ENCODE measurements around the gene WWC1. TPM values are rescaled to one million over a fixed set of nuclear protein-coding genes. Genes with fewer than 3 reads are reported as not detected.

Gene WWC1
- total RNA-seq, 1 donor from 2014 or later = 0.70 TPM

DNA sequence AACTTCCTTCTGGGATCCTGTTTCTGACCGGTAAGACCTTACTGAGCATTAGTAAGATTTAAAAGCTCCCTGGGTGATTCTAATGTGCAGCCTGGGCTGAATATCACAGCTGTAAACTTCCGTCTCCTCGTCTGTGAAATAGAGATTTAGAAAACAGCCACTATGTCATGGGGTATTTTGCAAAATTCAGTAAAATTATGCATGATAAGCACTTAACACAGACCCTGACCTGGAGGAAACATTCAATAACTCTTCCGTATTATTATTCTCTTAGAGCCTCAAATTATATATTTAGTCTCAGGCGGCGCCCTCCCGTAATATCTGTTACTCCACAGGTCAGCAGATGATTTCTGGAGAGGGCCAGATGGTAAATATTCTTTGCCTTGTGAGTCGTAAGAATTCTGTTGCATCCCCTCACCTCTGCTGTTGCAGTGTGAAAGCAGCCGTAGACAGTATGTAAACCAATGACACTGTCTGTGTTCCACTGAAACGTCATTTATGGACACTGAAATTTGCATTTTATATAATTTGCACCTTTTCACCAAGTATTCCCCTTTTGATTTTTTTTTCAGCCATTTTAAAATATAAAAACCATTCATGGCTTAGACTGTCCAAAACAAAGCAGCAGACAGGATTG lies 155.7 kb downstream of the WWC1 start:
- H3K27ac Mint-ChIP-seq = no peak overlapping the region
- H3K4me1 Mint-ChIP-seq (ENCODE audit: low read depth) = no peaks in the 10 kb centered on the region
- H3K36me3 Mint-ChIP-seq (ENCODE audit: low read depth) = no peaks in the 10 kb centered on the region
- intact Hi-C loops (cut with micrococcal nuclease) = no loop called here
- DNase-seq (ENCODE audit: low spot score) = no peak
- no peak overlapping the region for H3K4me3 Mint-ChIP-seq
- no peaks in the 10 kb centered on the region for H3K9me3 Mint-ChIP-seq
- H3K27me3 Mint-ChIP-seq (ENCODE audit: insufficient read depth) = peaks cover 5% of the 10 kb centered on the region

- DNase-seq (ENCODE audit: low spot score) = no peak
- Mint-ChIP-seq H3K4me1 (ENCODE audit: low read depth) (no peaks in the 10 kb centered on the region), H3K36me3 (ENCODE audit: low read depth) (no peaks in the 10 kb centered on the region), H3K9me3 (no peaks in the 10 kb centered on the region), H3K27ac (no peak overlapping the region), H3K4me3 (no peak overlapping the region), H3K27me3 (ENCODE audit: insufficient read depth) (peaks cover 6% of the 10 kb centered on the region)
- intact Hi-C loops (cut with micrococcal nuclease) = no loop called here
These were observed 156.4 kb downstream of the WWC1 start for GRCh38 chr5:168447808-168448207.

GRCh38 chr5:168449166-168449565 lies 157.7 kb downstream of the WWC1 start:
- Mint-ChIP-seq H3K27me3 (ENCODE audit: insufficient read depth) (peaks cover 2% of the 10 kb centered on the region), H3K4me1 (ENCODE audit: low read depth) (no peaks in the 10 kb centered on the region), H3K36me3 (ENCODE audit: low read depth) (no peaks in the 10 kb centered on the region), H3K27ac (no peak overlapping the region), H3K4me3 (no peak overlapping the region), H3K9me3 (no peaks in the 10 kb centered on the region)
- DNase-seq (ENCODE audit: low spot score) = no peak
- intact Hi-C loops (cut with micrococcal nuclease) = no loop called here

DNA sequence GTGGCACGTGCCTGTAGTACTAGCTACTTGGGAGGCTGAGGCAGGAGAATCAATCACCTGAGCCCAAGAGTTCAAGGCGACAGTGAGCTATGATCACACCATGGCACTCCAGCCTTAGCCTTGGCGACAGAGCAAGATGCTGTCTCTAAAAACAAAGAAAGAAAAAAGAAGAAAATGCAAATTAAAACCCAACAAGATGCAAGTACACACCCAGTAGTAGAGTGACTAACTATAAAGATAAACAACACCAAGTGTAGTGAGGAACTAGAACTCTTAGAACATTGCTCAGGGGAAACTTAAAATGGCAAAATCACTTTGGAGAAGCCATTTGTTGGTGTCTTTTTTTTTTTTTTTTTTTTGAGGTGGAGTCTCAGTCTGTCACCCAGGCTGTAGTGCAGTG lies 160.1 kb downstream of the WWC1 start:
- no peak for DNase-seq (ENCODE audit: low spot score)
- no peaks in the 10 kb centered on the region for H3K36me3 Mint-ChIP-seq (ENCODE audit: low read depth)
- no peak overlapping the region for H3K27ac Mint-ChIP-seq
- intact Hi-C loops (cut with micrococcal nuclease) = no loop called here
- H3K9me3 Mint-ChIP-seq = no peaks in the 10 kb centered on the region
- no peak overlapping the region for H3K4me3 Mint-ChIP-seq
- no peaks in the 10 kb centered on the region for H3K4me1 Mint-ChIP-seq (ENCODE audit: low read depth)
- peaks cover 2% of the 10 kb centered on the region for H3K27me3 Mint-ChIP-seq (ENCODE audit: insufficient read depth)

GRCh38 chr5:168455201-168455600 lies 163.8 kb downstream of the WWC1 start:
- DNase-seq (ENCODE audit: low spot score) = no peak
- Mint-ChIP-seq H3K27me3 (ENCODE audit: insufficient read depth) (peaks cover 4% of the 10 kb centered on the region), H3K27ac (no peak overlapping the region), H3K4me3 (no peak overlapping the region), H3K4me1 (ENCODE audit: low read depth) (no peaks in the 10 kb centered on the region), H3K36me3 (ENCODE audit: low read depth) (no peaks in the 10 kb centered on the region), H3K9me3 (no peaks in the 10 kb centered on the region)
- intact Hi-C loops (cut with micrococcal nuclease) = no loop called here

DNA sequence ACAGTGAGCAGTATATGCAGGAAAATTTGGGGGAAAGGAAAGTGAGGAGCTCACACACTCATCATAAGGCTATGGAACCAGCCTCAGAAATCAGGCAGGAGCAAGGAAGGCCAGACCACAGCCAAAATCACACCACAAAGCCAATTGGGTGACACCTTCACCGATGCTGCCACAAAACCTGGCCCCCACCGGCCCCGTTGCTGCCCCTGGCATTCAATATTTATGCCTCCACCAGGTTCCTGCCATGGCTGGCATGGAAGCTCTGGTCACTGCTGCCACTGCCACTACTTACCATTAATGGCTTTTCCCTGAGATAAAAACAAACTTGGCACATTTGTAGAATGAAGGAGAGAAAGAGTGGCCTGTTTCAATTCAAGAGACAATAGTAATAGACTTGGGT lies 166.1 kb downstream of the WWC1 start:
- Mint-ChIP-seq H3K4me1 (ENCODE audit: low read depth) (no peaks in the 10 kb centered on the region), H3K27me3 (ENCODE audit: insufficient read depth) (peaks cover 4% of the 10 kb centered on the region), H3K36me3 (ENCODE audit: low read depth) (no peaks in the 10 kb centered on the region), H3K4me3 (no peak overlapping the region), H3K9me3 (no peaks in the 10 kb centered on the region), H3K27ac (no peak overlapping the region)
- no peak for DNase-seq (ENCODE audit: low spot score)
- intact Hi-C loops (cut with micrococcal nuclease) = no loop called here

DNA sequence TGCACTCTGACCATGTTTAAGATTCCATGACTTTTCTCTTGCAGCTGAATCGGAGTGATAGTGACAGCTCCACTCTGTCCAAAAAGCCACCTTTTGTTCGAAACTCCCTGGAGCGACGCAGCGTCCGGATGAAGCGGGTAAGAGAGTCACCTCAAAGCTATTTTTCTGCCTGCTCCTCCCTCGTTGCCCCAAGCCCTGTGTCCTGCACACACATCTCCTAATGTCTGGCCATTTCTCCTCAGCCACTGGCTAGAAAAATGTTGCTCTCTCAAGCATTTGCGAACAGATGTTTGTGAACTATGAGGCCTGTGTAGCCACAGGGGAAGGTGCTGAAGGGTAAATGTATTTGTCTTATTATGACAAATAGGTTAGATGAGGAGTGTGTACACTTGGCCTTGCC lies 169.2 kb downstream of the WWC1 start:
- H3K9me3 Mint-ChIP-seq = no peaks in the 10 kb centered on the region
- intact Hi-C loops (cut with micrococcal nuclease) = no loop called here
- H3K4me3 Mint-ChIP-seq = no peak overlapping the region
- no peaks in the 10 kb centered on the region for H3K36me3 Mint-ChIP-seq (ENCODE audit: low read depth)
- DNase-seq (ENCODE audit: low spot score) = no peak
- peaks cover 5% of the 10 kb centered on the region for H3K27me3 Mint-ChIP-seq (ENCODE audit: insufficient read depth)
- H3K4me1 Mint-ChIP-seq (ENCODE audit: low read depth) = no peaks in the 10 kb centered on the region
- H3K27ac Mint-ChIP-seq = no peak overlapping the region

GRCh38 chr5:168463081-168463480 lies 171.6 kb downstream of the WWC1 start:
- H3K27me3 Mint-ChIP-seq (ENCODE audit: insufficient read depth) = peaks cover 5% of the 10 kb centered on the region
- DNase-seq (ENCODE audit: low spot score) = no peak
- H3K27ac Mint-ChIP-seq = no peak overlapping the region
- H3K4me3 Mint-ChIP-seq = no peak overlapping the region
- H3K4me1 Mint-ChIP-seq (ENCODE audit: low read depth) = no peaks in the 10 kb centered on the region
- intact Hi-C loops (cut with micrococcal nuclease) = no loop called here
- H3K36me3 Mint-ChIP-seq (ENCODE audit: low read depth) = no peaks in the 10 kb centered on the region
- H3K9me3 Mint-ChIP-seq = no peaks in the 10 kb centered on the region

- Mint-ChIP-seq H3K36me3 (ENCODE audit: low read depth) (no peaks in the 10 kb centered on the region), H3K4me3 (no peak overlapping the region), H3K27ac (no peak overlapping the region), H3K4me1 (ENCODE audit: low read depth) (no peaks in the 10 kb centered on the region), H3K27me3 (ENCODE audit: insufficient read depth) (peaks cover 3% of the 10 kb centered on the region), H3K9me3 (no peaks in the 10 kb centered on the region)
- intact Hi-C loops (cut with micrococcal nuclease) = no loop called here
- DNase-seq (ENCODE audit: low spot score) = no peak
These were observed 172.8 kb downstream of the WWC1 start for GRCh38 chr5:168464214-168464613.

DNA sequence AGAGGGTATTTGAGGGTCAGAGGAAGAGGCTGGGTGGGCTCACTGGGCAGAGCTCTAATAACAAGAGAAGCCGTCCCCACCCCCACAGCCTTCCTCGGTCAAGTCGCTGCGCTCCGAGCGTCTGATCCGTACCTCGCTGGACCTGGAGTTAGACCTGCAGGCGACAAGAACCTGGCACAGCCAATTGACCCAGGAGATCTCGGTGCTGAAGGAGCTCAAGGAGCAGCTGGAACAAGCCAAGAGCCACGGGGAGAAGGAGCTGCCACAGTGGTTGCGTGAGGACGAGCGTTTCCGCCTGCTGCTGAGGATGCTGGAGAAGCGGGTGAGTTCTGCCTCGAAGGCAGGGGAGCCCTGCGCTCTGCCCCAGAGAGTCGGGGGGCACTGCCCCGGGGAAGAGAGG lies 173.2 kb downstream of the WWC1 start:
- H3K4me1 Mint-ChIP-seq (ENCODE audit: low read depth) = no peaks in the 10 kb centered on the region
- H3K27ac Mint-ChIP-seq = no peak overlapping the region
- H3K9me3 Mint-ChIP-seq = no peaks in the 10 kb centered on the region
- no peaks in the 10 kb centered on the region for H3K36me3 Mint-ChIP-seq (ENCODE audit: low read depth)
- H3K4me3 Mint-ChIP-seq = no peak overlapping the region
- no peak for DNase-seq (ENCODE audit: low spot score)
- peaks cover 3% of the 10 kb centered on the region for H3K27me3 Mint-ChIP-seq (ENCODE audit: insufficient read depth)
- intact Hi-C loops (cut with micrococcal nuclease) = no loop called here

GRCh38 chr5:168467755-168468330 lies 176.4 kb downstream of the WWC1 start:
- peaks cover 2% of the 10 kb centered on the region for H3K27me3 Mint-ChIP-seq (ENCODE audit: insufficient read depth)

GRCh38 chr5:168468836-168469235 lies 177.4 kb downstream of the WWC1 start:
- Mint-ChIP-seq H3K9me3 (no peaks in the 10 kb centered on the region), H3K4me1 (ENCODE audit: low read depth) (no peaks in the 10 kb centered on the region), H3K27me3 (ENCODE audit: insufficient read depth) (peaks cover 3% of the 10 kb centered on the region), H3K36me3 (ENCODE audit: low read depth) (no peaks in the 10 kb centered on the region), H3K4me3 (no peak overlapping the region), H3K27ac (no peak overlapping the region)
- no peak for DNase-seq (ENCODE audit: low spot score)
- intact Hi-C loops (cut with micrococcal nuclease) = no loop called here

More at GRCh38 chr5:168467755-168468330, 176.4 kb downstream of the WWC1 start:
- no peaks in the 10 kb centered on the region for H3K9me3 Mint-ChIP-seq
- no peaks in the 10 kb centered on the region for H3K36me3 Mint-ChIP-seq (ENCODE audit: low read depth)
- intact Hi-C loops (cut with micrococcal nuclease) = no loop called here
- H3K27ac Mint-ChIP-seq = no peak overlapping the region
- no peak overlapping the region for H3K4me3 Mint-ChIP-seq
- no peak for DNase-seq (ENCODE audit: low spot score)
- H3K4me1 Mint-ChIP-seq (ENCODE audit: low read depth) = no peaks in the 10 kb centered on the region

DNA sequence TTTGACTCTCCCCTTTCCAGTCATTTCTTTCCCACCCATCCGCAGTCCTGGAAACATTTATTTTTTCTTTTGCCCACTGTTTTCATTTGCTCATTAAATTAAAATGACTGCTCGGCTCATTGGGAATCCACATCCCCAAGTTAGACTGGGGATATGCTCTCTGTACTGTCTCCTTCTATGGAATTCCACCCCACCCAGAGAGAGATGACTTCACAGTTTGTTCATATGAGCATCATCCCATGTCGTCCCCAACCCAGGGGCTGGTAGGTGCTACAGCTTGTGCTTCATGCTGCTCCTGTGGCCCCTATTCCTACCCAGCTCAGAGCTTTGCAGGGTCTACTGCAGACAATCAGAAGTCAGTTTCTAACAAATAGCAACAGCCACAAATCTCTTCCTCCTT lies 178.4 kb downstream of the WWC1 start:
- Mint-ChIP-seq H3K27me3 (ENCODE audit: insufficient read depth) (peaks cover 2% of the 10 kb centered on the region), H3K9me3 (no peaks in the 10 kb centered on the region), H3K27ac (no peak overlapping the region), H3K36me3 (ENCODE audit: low read depth) (no peaks in the 10 kb centered on the region), H3K4me1 (ENCODE audit: low read depth) (no peaks in the 10 kb centered on the region), H3K4me3 (no peak overlapping the region)
- no peak for DNase-seq (ENCODE audit: low spot score)
- intact Hi-C loops (cut with micrococcal nuclease) = no loop called here

GRCh38 chr5:168471785-168472184 lies 180.3 kb downstream of the WWC1 start:
- no peaks in the 10 kb centered on the region for H3K4me1 Mint-ChIP-seq (ENCODE audit: low read depth)
- no peak overlapping the region for H3K4me3 Mint-ChIP-seq
- no peak overlapping the region for H3K27ac Mint-ChIP-seq
- no peak for DNase-seq (ENCODE audit: low spot score)
- H3K9me3 Mint-ChIP-seq = no peaks in the 10 kb centered on the region
- peaks cover 2% of the 10 kb centered on the region for H3K27me3 Mint-ChIP-seq (ENCODE audit: insufficient read depth)
- H3K36me3 Mint-ChIP-seq (ENCODE audit: low read depth) = no peaks in the 10 kb centered on the region
- intact Hi-C loops (cut with micrococcal nuclease) = no loop called here
